K562 (cell line): ENCODE results near the gene RIMKLA. TPM values are rescaled to one million over a fixed set of nuclear protein-coding genes. Genes with fewer than 3 reads are reported as not detected.

Experiments
- RB1 ChIP-seq: fragments of 450-650 bp; IDR thresholded peaks from 2 replicates; pipeline ENCODE4 v1.6.1; 2017; ENCODE audit warnings: low read depth, mild to moderate bottlenecking
- TAL1 ChIP-seq: fragments of 450-650 bp; IDR thresholded peaks from 2 replicates; pipeline ENCODE4 v1.6.1; 2016; ENCODE audit warnings: mild to moderate bottlenecking
- TCF7L2 ChIP-seq: fragments of 150-350 bp; IDR thresholded peaks from 2 replicates; pipeline ENCODE4 v1.6.1; 2016; ENCODE audit warnings: low read depth, mild to moderate bottlenecking, low read length, moderate library complexity
- polyA plus RNA-seq, 8 experiments: library from polyadenylated mRNA; depleted of rRNA in 4 of 8; stranded (reverse) in 5 of 8; unstranded in 3 of 8; fragments of >200 nt; fragmentation: Nextera tagmentation in 2 of 8; fragmentation: Illumina TruSeq in 1 of 8; extraction: Ambion mirVana in 2 of 8; extraction: Trizol in 1 of 8; gene quantifications; 2 replicates each; pipeline versions ENCODE4 v1.2.1 to v1.2.3, GENCODE V29; 2011 to 2014; ENCODE audit warnings: inconsistent platforms in 1 of 8, missing spikeins in 1 of 8
- total RNA-seq, 7 experiments: library from RNA; depleted of rRNA in 6 of 7; stranded (reverse); fragments of >200 nt in 6 of 7; fragmentation: Illumina TruSeq in 2 of 7; extraction: Trizol in 2 of 7; gene quantifications; 2 replicates each; pipeline versions ENCODE4 v1.2.1 to v1.2.3, GENCODE V29; 2011 to 2021; ENCODE audit warnings: low replicate concordance in 1 of 7
- TF ChIP-seq, protein P1 (sequence below), 2 experiments: fragments of 450-650 bp in 1 of 2; sonication (generic) in 1 of 2; formaldehyde crosslinking in 1 of 2; IDR thresholded peaks; 2 replicates each; pipeline versions ENCODE4 v1.7.1 to v1.9.0; 2016 to 2022; ENCODE audit warnings: inconsistent platforms in 1 of 2, mild to moderate bottlenecking in 1 of 2, missing genetic modification reagents in 1 of 2
- TF ChIP-seq, protein P2 (sequence below): sonication (generic); formaldehyde crosslinking; IDR thresholded peaks from 2 replicates; pipeline ENCODE4 v1.8.0; 2022; ENCODE audit warnings: mild to moderate bottlenecking, low read depth, missing genetic modification reagents

Gene RIMKLA
- total and polyA plus RNA-seq, 9 of the 15 experiments (the other 6 are each of a cell fraction or from before 2014, with no cell fraction given), result 0.02 TPM; not detected in 8

DNA sequence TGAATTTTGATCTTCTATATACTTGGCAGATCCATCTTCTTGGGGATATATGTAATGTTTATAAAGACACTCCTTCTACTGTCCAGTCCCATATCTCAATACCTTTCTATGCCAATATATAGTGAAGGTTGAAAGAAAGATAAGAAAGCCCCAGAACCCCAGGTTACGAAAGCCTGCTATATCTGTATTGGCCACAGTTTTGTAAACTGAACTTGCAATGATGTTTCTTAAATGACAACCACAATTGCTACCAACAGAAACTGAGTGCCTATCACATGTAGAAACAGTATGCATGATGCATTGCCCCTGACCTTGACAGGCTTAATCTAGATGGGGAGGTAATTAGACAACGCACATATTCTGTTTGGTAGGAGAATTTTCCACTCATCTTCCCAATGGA lies 7.8 kb upstream of the RIMKLA start (continued):
- TF ChIP-seq, protein P1, sequence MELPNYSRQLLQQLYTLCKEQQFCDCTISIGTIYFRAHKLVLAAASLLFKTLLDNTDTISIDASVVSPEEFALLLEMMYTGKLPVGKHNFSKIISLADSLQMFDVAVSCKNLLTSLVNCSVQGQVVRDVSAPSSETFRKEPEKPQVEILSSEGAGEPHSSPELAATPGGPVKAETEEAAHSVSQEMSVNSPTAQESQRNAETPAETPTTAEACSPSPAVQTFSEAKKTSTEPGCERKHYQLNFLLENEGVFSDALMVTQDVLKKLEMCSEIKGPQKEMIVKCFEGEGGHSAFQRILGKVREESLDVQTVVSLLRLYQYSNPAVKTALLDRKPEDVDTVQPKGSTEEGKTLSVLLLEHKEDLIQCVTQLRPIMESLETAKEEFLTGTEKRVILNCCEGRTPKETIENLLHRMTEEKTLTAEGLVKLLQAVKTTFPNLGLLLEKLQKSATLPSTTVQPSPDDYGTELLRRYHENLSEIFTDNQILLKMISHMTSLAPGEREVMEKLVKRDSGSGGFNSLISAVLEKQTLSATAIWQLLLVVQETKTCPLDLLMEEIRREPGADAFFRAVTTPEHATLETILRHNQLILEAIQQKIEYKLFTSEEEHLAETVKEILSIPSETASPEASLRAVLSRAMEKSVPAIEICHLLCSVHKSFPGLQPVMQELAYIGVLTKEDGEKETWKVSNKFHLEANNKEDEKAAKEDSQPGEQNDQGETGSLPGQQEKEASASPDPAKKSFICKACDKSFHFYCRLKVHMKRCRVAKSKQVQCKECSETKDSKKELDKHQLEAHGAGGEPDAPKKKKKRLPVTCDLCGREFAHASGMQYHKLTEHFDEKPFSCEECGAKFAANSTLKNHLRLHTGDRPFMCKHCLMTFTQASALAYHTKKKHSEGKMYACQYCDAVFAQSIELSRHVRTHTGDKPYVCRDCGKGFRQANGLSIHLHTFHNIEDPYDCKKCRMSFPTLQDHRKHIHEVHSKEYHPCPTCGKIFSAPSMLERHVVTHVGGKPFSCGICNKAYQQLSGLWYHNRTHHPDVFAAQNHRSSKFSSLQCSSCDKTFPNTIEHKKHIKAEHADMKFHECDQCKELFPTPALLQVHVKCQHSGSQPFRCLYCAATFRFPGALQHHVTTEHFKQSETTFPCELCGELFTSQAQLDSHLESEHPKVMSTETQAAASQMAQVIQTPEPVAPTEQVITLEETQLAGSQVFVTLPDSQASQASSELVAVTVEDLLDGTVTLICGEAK (IDR thresholded peaks at IDR 0.05), result no peak
- TF ChIP-seq, protein P1 (CRISPR knock-in tag; IDR thresholded peaks at IDR 0.05), result no peak
- TF ChIP-seq RB1 (no peak), TAL1 (no peak), TCF7L2 (no peak)
- TF ChIP-seq, protein P2, sequence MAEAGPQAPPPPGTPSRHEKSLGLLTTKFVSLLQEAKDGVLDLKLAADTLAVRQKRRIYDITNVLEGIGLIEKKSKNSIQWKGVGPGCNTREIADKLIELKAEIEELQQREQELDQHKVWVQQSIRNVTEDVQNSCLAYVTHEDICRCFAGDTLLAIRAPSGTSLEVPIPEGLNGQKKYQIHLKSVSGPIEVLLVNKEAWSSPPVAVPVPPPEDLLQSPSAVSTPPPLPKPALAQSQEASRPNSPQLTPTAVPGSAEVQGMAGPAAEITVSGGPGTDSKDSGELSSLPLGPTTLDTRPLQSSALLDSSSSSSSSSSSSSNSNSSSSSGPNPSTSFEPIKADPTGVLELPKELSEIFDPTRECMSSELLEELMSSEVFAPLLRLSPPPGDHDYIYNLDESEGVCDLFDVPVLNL (CRISPR knock-in tag), result no peak
